ENCODE data around the gene RAB13.

DNA sequence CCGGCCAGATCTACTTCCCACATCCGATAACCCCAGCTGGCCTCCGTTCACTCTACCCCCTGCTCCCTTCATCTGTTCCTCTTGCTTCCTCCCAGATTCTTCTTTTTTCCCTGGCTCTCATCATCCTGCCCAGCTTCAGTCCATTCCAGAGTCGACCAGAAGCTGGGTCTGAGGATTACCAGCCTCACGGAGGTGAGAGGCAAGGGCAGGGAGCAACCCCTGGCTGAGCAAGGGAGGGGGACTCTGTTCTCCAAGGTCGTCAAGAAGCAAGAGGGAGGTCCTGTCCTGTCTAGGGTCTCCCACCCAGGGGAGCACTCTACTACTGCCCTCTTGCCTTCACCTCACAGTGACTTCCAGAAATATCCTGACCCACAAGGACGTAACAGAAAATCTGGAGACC is 12.6 kb downstream of the RAB13 start:
- TF ChIP-seq, protein P1, sequence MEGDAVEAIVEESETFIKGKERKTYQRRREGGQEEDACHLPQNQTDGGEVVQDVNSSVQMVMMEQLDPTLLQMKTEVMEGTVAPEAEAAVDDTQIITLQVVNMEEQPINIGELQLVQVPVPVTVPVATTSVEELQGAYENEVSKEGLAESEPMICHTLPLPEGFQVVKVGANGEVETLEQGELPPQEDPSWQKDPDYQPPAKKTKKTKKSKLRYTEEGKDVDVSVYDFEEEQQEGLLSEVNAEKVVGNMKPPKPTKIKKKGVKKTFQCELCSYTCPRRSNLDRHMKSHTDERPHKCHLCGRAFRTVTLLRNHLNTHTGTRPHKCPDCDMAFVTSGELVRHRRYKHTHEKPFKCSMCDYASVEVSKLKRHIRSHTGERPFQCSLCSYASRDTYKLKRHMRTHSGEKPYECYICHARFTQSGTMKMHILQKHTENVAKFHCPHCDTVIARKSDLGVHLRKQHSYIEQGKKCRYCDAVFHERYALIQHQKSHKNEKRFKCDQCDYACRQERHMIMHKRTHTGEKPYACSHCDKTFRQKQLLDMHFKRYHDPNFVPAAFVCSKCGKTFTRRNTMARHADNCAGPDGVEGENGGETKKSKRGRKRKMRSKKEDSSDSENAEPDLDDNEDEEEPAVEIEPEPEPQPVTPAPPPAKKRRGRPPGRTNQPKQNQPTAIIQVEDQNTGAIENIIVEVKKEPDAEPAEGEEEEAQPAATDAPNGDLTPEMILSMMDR (IDR thresholded peaks at IDR 0.05; ENCODE audit: insufficient read depth, low read depth, low read length): no peak
- no peak for TF ChIP-seq EZH2 (IDR thresholded peaks at IDR 0.05; ENCODE audit: insufficient read depth, low read length)
